Smooth muscle cell of the brain vasculature (primary cell): Measurements from ENCODE around the gene CLCN7.
"Not testable (repeated sequence)": the region's sequence is repeated elsewhere in the genome, so short reads cannot be mapped to it uniquely, and the experiment has no call there.

Experiments used
- DNase-seq: peaks from one replicate; pipeline ENCODE4 v3.0.0-alpha.2; 2012; ENCODE audit warnings: low read depth, low spot score

The CLCN7 gene

DNA sequence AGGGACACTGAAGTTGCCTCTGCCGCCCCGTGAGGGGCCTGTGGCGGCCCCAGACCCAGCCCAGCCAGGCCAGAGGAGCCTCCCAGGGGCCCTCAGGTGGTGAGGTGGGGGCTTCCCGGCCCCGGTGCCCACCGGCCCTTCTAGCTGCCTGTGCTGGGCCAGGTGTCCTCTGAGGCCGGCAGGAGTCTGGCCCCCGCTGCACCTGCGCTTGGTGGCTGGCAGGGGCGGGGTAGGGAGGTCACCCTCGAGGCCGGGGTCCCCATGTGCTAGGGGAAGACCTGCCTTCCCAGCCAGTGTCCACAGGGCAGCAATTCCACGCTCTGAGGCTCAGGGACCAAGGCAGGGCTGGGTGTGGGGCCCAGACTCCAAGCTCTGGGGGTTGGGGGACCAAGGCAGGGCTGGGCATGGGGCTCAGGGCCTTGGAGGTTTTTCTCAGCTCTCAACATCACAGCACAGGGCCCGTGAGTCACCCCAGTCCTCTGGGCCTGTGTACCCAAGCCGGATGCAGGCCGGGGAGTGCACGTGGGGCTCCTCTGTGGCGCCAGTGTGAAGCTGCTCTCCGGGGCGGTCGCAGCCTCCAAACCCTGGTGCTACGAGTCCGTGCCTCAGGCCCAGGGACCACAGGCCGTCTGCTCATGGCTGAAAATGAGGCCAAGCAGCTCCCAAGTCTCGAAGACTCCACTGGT lies 29.2 kb downstream of the CLCN7 start:
- no peak for DNase-seq

DNA sequence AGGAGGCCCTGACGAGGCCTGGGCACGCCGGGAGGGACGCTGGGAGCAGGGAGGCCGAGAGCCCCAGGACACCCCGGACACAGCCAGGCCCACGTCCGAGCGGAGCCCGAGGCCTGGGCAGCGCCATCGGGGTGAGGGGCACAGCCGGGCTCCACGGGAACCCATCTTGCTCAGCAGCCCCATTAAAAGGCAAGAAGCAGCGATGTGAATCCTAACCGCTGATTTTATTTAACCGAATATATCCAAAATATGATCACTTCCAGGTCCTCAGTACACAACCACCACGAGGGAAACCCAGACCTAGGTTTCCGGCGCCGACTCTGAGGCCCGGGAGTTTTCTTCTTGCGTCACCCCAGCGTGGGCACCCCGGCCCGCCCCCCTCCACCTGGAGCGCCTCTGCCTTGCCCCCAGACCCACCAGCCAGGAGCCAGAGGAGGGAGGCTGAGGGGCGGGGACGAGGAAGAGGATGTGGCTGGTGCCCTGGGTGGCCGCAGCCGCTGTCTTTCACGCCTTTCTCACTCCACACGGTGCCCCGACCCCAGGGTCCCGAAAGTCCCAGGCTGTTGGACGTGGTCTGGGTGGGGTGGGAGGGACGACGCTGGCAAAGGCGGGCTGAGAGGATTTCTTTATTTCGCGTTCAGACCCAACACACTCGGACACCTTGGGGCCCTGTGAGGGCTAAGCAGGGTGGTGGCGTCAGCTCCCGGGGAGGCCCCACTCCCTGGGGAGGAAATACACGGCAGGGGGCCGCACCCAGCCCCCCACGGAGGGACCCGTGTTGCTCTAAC lies 29.9 kb downstream of the CLCN7 start:
- DNase-seq, result no peak

GRCh38 chr16:1443980-1444729 lies 30.7 kb downstream of the CLCN7 start, which contains the start of gene CCDC154:
TSS of gene CCDC154 (minus strand) at chr16:1444556. CDS start at chr16:1444322, 234 bp downstream.
- no peak for DNase-seq

DNA sequence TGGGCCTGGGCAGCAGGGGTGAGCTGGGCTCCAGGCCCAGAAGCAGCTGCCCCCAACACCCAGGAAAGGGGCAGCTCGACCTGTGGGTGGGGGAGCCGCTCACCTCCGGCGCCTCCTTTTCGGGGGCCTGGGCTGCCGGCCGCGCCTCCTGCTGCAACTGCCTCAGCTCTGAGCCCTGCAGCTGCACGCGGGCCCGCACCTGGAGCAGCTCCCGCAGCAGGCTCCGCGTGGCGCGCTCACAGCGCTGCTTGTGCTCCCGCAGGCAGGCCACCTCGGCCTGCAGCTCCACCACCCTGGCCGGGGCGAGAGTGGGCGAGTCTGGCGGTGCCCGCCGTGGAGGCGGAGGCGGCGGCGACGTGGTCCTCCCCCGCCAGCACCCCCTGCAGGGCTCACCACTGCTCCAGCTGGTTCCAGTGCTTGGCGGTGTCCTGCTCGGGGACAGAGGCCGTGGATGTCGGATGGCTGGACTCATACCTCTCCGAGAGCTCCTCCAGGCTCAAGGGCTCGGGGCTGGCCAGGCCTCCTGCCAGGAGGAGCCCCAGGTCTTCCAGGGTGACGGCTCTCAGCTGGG lies 31.3 kb downstream of the CLCN7 start:
- no peak for DNase-seq

- DNase-seq, result no peak
Measured at GRCh38 chr16:1442697-1443096, 32.1 kb downstream of the CLCN7 start.

GRCh38 chr16:1441391-1441829 lies 33.4 kb downstream of the CLCN7 start:
- no peak for DNase-seq

- DNase-seq, result not testable (repeated sequence)
Measured at GRCh38 chr16:1439699-1440074, 35.1 kb downstream of the CLCN7 start.

- no peak for DNase-seq
Measured at GRCh38 chr16:1439058-1439698, 35.6 kb downstream of the CLCN7 start.

GRCh38 chr16:1438229-1439057 lies 36.4 kb downstream of the CLCN7 start:
- DNase-seq, result no peak

GRCh38 chr16:1437606-1438005 lies 37.2 kb downstream of the CLCN7 start:
- DNase-seq, result no peak

- DNase-seq, result no peak
Measured at GRCh38 chr16:1436731-1437355, 38.0 kb downstream of the CLCN7 start.

- DNase-seq, result no peak
Measured at GRCh38 chr16:1435921-1436697, 38.7 kb downstream of the CLCN7 start.

DNA sequence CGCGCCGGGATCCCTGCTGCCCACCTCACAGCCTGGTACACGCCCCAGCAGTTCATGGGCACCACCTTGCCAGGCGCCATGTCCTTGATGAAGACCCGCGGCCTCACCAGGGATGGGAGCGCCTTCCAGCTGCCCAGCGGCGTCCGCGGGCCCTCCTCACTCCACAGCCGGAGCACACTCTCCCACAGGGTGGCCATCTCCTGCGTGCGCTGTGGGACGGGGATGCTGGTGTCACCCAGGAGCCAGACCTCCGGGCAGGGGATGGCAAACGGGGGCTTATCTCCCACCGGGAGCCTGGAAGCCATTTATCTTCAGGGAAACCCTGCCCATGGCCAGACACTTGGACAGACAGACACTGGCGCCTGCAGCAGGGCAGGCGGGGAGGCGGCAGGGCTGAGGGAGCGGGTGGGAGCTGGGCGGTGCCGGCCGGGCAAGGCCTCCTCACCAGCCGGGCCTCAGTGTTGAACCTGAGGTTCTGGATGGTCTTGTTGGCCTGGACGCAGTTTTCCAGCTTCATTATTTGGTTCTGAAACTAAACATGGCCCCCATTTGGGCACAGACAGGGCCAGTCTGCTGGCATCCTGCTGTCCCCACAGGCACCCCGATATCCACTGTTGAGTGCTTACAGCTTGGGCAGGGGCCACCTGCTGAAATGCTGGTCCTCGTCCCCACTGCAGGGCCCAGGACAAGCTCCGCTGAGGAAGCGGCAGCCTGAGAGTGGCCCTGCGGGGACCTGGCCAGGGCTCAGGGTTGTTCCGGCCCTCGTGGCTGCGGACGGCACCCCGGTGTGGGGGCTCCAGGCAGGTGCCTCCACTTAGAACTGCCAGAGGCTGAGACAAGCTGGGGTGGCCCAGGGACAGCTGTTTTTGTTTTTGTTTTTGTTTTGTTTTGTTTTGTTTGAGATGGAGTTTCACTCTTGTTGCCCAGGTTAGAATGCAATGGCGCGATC lies 39.9 kb downstream of the CLCN7 start:
- DNase-seq, result no peak

DNA sequence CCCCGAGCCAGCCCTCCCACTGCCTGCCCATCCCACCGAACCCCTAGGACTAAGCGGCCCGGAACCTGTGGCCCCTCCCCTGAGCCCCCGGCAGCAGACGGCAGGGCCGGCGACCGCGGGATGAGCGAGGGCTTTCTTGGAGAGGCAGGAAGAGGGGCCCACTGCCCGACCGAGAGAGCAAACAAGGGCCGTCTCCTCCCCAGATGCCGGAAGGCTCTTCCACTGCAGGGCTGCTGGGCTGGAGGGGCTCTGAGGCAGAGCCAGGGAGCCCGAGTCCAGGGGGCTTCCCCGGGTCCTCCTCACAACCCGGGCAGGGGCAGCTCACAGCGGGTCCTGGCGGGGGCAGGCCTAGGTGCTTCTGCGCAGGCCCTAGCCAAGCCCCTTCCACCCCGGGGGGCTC lies 41.1 kb downstream of the CLCN7 start:
- DNase-seq, result no peak

DNA sequence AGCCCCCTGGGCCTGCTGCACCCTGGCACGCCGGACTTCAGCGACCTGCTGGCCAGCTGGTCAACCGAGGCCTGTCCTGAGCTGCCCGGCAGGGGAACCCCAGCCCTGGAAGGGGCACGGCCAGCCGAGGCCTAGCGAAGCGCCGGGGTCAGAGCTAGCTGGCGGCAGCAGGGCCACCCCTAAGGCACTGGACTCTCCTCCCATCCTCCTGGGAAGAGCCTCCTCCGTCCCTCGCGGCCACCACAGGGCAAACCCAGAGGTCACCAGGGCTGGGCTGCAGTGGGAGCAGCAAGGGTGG lies 41.6 kb downstream of the CLCN7 start:
- no peak for DNase-seq

- DNase-seq, result no peak
Measured at GRCh38 chr16:1432388-1433262, 42.2 kb downstream of the CLCN7 start.

GRCh38 chr16:1431497-1432270 lies 43.1 kb downstream of the CLCN7 start:
- no peak for DNase-seq
